WTC11 (cell line): ENCODE results near the gene NANOS1. TPM values are rescaled to one million over a fixed set of nuclear protein-coding genes. Genes with fewer than 3 reads are reported as not detected.
A peak's percentile ranks its signal among the peaks of the same experiment; 100 is the strongest.

Source experiments
- ARID4B ChIP-seq: sonication (generic); formaldehyde crosslinking; IDR thresholded peaks from 2 replicates; pipeline ENCODE4 v1.8.0; 2023; ENCODE audit warnings: missing genetic modification reagents, mild to moderate bottlenecking, borderline replicate concordance
- CTCF ChIP-seq: fragments of 200-600 bp; IDR thresholded peaks from 2 replicates; pipeline ENCODE4 v1.8.0; 2022; ENCODE audit warnings: antibody characterized with exemption
- ERG ChIP-seq: fragments of 250-450 bp; sonication (Bioruptor Pico); IDR thresholded peaks from 2 replicates; pipeline ENCODE4 v1.8.0; 2021; ENCODE audit warnings: mild to moderate bottlenecking
- ESRRA ChIP-seq: sonication (generic); formaldehyde crosslinking; IDR thresholded peaks from 2 replicates; pipeline ENCODE4 v1.8.1; 2022; ENCODE audit warnings: mild to moderate bottlenecking, missing genetic modification reagents, borderline replicate concordance
- FOXP1 ChIP-seq: sonication (generic); formaldehyde crosslinking; IDR thresholded peaks from 2 replicates; pipeline ENCODE4 v1.8.0; 2022; ENCODE audit warnings: missing genetic modification reagents, mild to moderate bottlenecking, moderate library complexity, borderline replicate concordance
- FOXP4 ChIP-seq: sonication (generic); formaldehyde crosslinking; IDR thresholded peaks from 2 replicates; pipeline ENCODE4 v1.8.0; 2022; ENCODE audit warnings: mild to moderate bottlenecking, missing genetic modification reagents
- GABPB1 ChIP-seq: sonication (generic); formaldehyde crosslinking; IDR thresholded peaks from 2 replicates; pipeline ENCODE4 v1.8.1; 2023; ENCODE audit warnings: mild to moderate bottlenecking, missing genetic modification reagents
- GRHL2 ChIP-seq: fragments of 250-450 bp; sonication (Bioruptor Pico); IDR thresholded peaks from 2 replicates; pipeline ENCODE4 v1.8.0; 2022; ENCODE audit warnings: mild to moderate bottlenecking, moderate library complexity; ENCODE audit not compliant: insufficient replicate concordance, severe bottlenecking
- JUN ChIP-seq: sonication (generic); formaldehyde crosslinking; IDR thresholded peaks from 2 replicates; pipeline ENCODE4 v1.8.0; 2023; ENCODE audit warnings: mild to moderate bottlenecking, missing genetic modification reagents
- MAX ChIP-seq: sonication (generic); formaldehyde crosslinking; IDR thresholded peaks from 2 replicates; pipeline ENCODE4 v1.8.0; 2022; ENCODE audit warnings: mild to moderate bottlenecking, missing genetic modification reagents
- OVOL2 ChIP-seq: fragments of 250-450 bp; sonication (Bioruptor Pico); IDR thresholded peaks from 2 replicates; pipeline ENCODE4 v1.9.0; 2021; ENCODE audit warnings: mild to moderate bottlenecking, borderline replicate concordance
- RELA ChIP-seq: sonication (generic); formaldehyde crosslinking; IDR thresholded peaks from 2 replicates; pipeline ENCODE4 v1.8.1; 2022; ENCODE audit warnings: missing genetic modification reagents, mild to moderate bottlenecking, borderline replicate concordance
- ZBTB21 ChIP-seq: sonication (generic); formaldehyde crosslinking; IDR thresholded peaks from 2 replicates; pipeline ENCODE4 v1.8.1; 2023; ENCODE audit warnings: mild to moderate bottlenecking, missing genetic modification reagents, borderline replicate concordance
- ZNF281 ChIP-seq: sonication (generic); formaldehyde crosslinking; IDR thresholded peaks from 2 replicates; pipeline ENCODE4 v1.8.0; 2023; ENCODE audit warnings: mild to moderate bottlenecking, missing genetic modification reagents
- ZNF416 ChIP-seq: fragments of 250-450 bp; sonication (Bioruptor Pico); IDR thresholded peaks from 2 replicates; pipeline ENCODE4 v1.9.0; 2021; ENCODE audit warnings: mild to moderate bottlenecking, inconsistent platforms
- ZNF512 ChIP-seq: sonication (generic); formaldehyde crosslinking; IDR thresholded peaks from 2 replicates; pipeline ENCODE4 v1.8.1; 2022; ENCODE audit warnings: missing genetic modification reagents, borderline replicate concordance
- ZNF532 ChIP-seq: fragments of 250-450 bp; sonication (Bioruptor Pico); IDR thresholded peaks from 2 replicates; pipeline ENCODE4 v1.9.0; 2021; ENCODE audit warnings: mild to moderate bottlenecking, borderline replicate concordance
- total RNA-seq: library from RNA; stranded (reverse); gene quantifications from 3 replicates; pipeline ENCODE4 v1.2.3, GENCODE V29; 2021

The NANOS1 gene
- total RNA-seq, 1 experiment from 2014 or later: 2.9 TPM

- TF ChIP-seq ARID4B (CRISPR knock-in tag): peak; percentile 60; the same call in 1 of the 2 replicates
- peak; percentile 49; the same call in 1 of the 2 replicates for TF ChIP-seq ESRRA (CRISPR knock-in tag)
- peak; percentile 68; the same call in 1 of the 2 replicates for TF ChIP-seq ERG (CRISPR knock-in tag)
- TF ChIP-seq ZBTB21 (CRISPR knock-in tag): no peak
- no peak for TF ChIP-seq OVOL2 (CRISPR knock-in tag)
- no peak for TF ChIP-seq ZNF281 (CRISPR knock-in tag)
- TF ChIP-seq MAX (CRISPR knock-in tag): peak; percentile 73; the same call in 1 of the 2 replicates
- TF ChIP-seq ZNF416: no peak
- no peak for TF ChIP-seq JUN (CRISPR knock-in tag)
- TF ChIP-seq RELA (CRISPR knock-in tag): no peak
- TF ChIP-seq CTCF: no peak
- TF ChIP-seq FOXP1 (CRISPR knock-in tag): peak; percentile 65; the same call in 1 of the 2 replicates
- TF ChIP-seq ZNF512 (CRISPR knock-in tag): no peak
- TF ChIP-seq ZNF532: peak; percentile 69; the same call in 1 of the 2 replicates
- TF ChIP-seq GRHL2: no peak
- TF ChIP-seq GABPB1 (CRISPR knock-in tag): peak; percentile 25; the same call in 1 of the 2 replicates
- peak; percentile 50; the same call in 1 of the 2 replicates for TF ChIP-seq FOXP4 (CRISPR knock-in tag)
Observed at GRCh38 chr10:119030421-119031250, 1.1 kb downstream of the NANOS1 start (continued).
